GM10266 (cell line): ENCODE results near the gene CTDSPL.

Experiments used
- DNase-seq: peaks from one replicate; pipeline ENCODE4 v3.0.0; 2012; ENCODE audit errors: extremely low spot score
- CTCF ChIP-seq: IDR thresholded peaks from 2 replicates; pipeline ENCODE4 v1.5.1; 2012; ENCODE audit warnings: mild to moderate bottlenecking, low read depth; ENCODE audit not compliant: control insufficient read depth, insufficient read depth; ENCODE audit errors: missing control alignments

Gene CTDSPL

GRCh38 chr3:37973246-37974054 is 111.8 kb downstream of the CTDSPL start:
- DNase-seq = no peak
- no peak for TF ChIP-seq CTCF

GRCh38 chr3:37974121-37975083 is 112.7 kb downstream of the CTDSPL start:
- peak; percentile 94 for TF ChIP-seq CTCF
- peak; percentile 72 for DNase-seq

GRCh38 chr3:37979541-37980461 is 118.1 kb downstream of the CTDSPL start:
- no peak for TF ChIP-seq CTCF
- DNase-seq = no peak

GRCh38 chr3:37980462-37981347 is 119.0 kb downstream of the CTDSPL start:
- no peak for TF ChIP-seq CTCF
- no peak for DNase-seq

- TF ChIP-seq CTCF = no peak
- DNase-seq = no peak
These were observed 119.6 kb downstream of the CTDSPL start for GRCh38 chr3:37981348-37981664.

GRCh38 chr3:37982331-37982730 is 120.7 kb downstream of the CTDSPL start:
- no peak for DNase-seq
- TF ChIP-seq CTCF = no peak
